Thoracic aorta (tissue), 2 donors: ENCODE measurements around the gene NT5DC1. TPM values are rescaled to one million over a fixed set of nuclear protein-coding genes. Genes with fewer than 3 reads are reported as not detected.

Source experiments
- ATAC-seq: fragments of 150-250 bp; one replicate; pipeline ENCODE4 v1.8.0; 2017; ENCODE audit warnings: low read depth; ENCODE audit not compliant: insufficient number of reproducible peaks, low FRiP score
- DNase-seq: peaks from one replicate; pipeline ENCODE4 v3.0.0-alpha.2; 2020; ENCODE audit warnings: low spot score
- H3K27ac ChIP-seq, 2 donors: fragments of 200-600 bp; sonication (generic); 1 replicate in 1 of 2; 2 replicates in 1 of 2; pipeline ENCODE4 v1.5.1; 2016; ENCODE audit warnings: mild to moderate bottlenecking in 2 of 2, moderate library complexity in 2 of 2
- H3K27me3 ChIP-seq: fragments of 200-600 bp; sonication (generic); replicated peaks from 2 replicates; pipeline ENCODE4 v1.6.0; 2016; ENCODE audit warnings: mild to moderate bottlenecking; ENCODE audit not compliant: insufficient read depth
- H3K36me3 ChIP-seq: fragments of 200-600 bp; sonication (generic); one replicate; pipeline ENCODE4 v1.5.1; 2016
- H3K4me1 ChIP-seq, 2 donors: fragments of 200-600 bp; sonication (generic); 1 replicate in 1 of 2; 2 replicates in 1 of 2; pipeline versions ENCODE4 v1.5.1 to v1.6.0; 2016; ENCODE audit warnings: low read depth in 2 of 2, mild to moderate bottlenecking in 1 of 2; ENCODE audit not compliant: control insufficient read depth in 1 of 2
- H3K4me3 ChIP-seq: fragments of 200-600 bp; sonication (generic); 2 replicates; pipeline ENCODE4 v1.5.1; 2016; ENCODE audit warnings: mild to moderate bottlenecking
- H3K9me3 ChIP-seq: fragments of 200-600 bp; sonication (generic); 2 replicates; pipeline ENCODE4 v1.5.1; 2016
- total RNA-seq, 2 donors: library from RNA; depleted of rRNA; stranded (reverse); fragments of >200 nt; gene quantifications; one replicate each; pipeline versions ENCODE4 v1.1.0 to v1.2.3, GENCODE V29; 2016
- TF ChIP-seq, protein P1 (sequence below): fragments of 200-600 bp; sonication (generic); IDR thresholded peaks from one replicate; pipeline ENCODE4 v1.5.1; 2019; ENCODE audit warnings: antibody characterized with exemption

Gene NT5DC1
- total RNA-seq, 2 donors from 2014 or later: 15.4 to 25.0 TPM

DNA sequence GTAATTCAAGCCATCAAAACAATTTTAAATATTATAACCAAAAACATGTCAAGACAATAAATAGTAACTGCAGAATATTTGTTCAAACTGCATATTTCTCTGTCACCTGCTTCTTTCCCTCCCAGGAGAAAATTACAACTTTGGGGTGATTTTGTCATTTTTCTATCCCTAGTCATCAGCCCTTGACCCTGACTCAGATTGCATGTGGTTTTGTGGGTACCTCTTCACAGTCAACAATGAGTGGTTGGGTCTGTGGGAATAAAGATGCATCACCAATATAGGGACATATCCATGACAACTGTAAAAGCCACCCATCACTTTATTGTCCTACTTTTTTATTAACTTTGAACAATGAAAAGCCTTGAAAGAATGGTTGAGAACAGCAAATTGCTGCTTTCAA lies 18.0 kb downstream of the NT5DC1 start:
- ATAC-seq: no peak
- Histone ChIP-seq H3K36me3 (peaks cover 16% of the 10 kb centered on the region), H3K9me3 (no peaks in the 10 kb centered on the region)

GRCh38 chr6:116120430-116120829 lies 19.8 kb downstream of the NT5DC1 start:
- no peaks in the 10 kb centered on the region for H3K27me3 ChIP-seq
- H3K27ac ChIP-seq: no peak overlapping the region
- ATAC-seq: no peak
- H3K4me3 ChIP-seq: no peak overlapping the region
- TF ChIP-seq, protein P1, sequence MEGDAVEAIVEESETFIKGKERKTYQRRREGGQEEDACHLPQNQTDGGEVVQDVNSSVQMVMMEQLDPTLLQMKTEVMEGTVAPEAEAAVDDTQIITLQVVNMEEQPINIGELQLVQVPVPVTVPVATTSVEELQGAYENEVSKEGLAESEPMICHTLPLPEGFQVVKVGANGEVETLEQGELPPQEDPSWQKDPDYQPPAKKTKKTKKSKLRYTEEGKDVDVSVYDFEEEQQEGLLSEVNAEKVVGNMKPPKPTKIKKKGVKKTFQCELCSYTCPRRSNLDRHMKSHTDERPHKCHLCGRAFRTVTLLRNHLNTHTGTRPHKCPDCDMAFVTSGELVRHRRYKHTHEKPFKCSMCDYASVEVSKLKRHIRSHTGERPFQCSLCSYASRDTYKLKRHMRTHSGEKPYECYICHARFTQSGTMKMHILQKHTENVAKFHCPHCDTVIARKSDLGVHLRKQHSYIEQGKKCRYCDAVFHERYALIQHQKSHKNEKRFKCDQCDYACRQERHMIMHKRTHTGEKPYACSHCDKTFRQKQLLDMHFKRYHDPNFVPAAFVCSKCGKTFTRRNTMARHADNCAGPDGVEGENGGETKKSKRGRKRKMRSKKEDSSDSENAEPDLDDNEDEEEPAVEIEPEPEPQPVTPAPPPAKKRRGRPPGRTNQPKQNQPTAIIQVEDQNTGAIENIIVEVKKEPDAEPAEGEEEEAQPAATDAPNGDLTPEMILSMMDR: no peak
- H3K9me3 ChIP-seq: no peaks in the 10 kb centered on the region
- H3K4me1 ChIP-seq: peaks cover 0 to 11% of the 10 kb centered on the region in 2 donors
- H3K36me3 ChIP-seq: peaks cover 11% of the 10 kb centered on the region
- DNase-seq: no peak

More for the DNA sequence above, 18.0 kb downstream of the NT5DC1 start:
- Histone ChIP-seq H3K27ac (no peak overlapping the region), H3K27me3 (no peaks in the 10 kb centered on the region), H3K4me1 (peaks cover 0 to 14% of the 10 kb centered on the region in 2 donors), H3K4me3 (no peak overlapping the region)
- no peak for DNase-seq
- TF ChIP-seq, protein P1: no peak

- Histone ChIP-seq H3K9me3 (no peaks in the 10 kb centered on the region), H3K4me1 (no peaks in the 10 kb centered on the region), H3K27ac (no peak within 1 kb of the TSS), H3K4me3 (no peak within 1 kb of the TSS), H3K36me3 (no peaks in the 10 kb centered on the region), H3K27me3 (no peaks in the 10 kb centered on the region)
- no peak for ATAC-seq
- TF ChIP-seq, protein P1: no peak
- DNase-seq: no peak
Observed at GRCh38 chr6:116126032-116126431, 25.4 kb downstream of the NT5DC1 start, which contains the start of gene COL10A1. COL10A1 (minus strand) TSS chr6:116126132; CDS start chr6:116125492, 640 bp downstream.

DNA sequence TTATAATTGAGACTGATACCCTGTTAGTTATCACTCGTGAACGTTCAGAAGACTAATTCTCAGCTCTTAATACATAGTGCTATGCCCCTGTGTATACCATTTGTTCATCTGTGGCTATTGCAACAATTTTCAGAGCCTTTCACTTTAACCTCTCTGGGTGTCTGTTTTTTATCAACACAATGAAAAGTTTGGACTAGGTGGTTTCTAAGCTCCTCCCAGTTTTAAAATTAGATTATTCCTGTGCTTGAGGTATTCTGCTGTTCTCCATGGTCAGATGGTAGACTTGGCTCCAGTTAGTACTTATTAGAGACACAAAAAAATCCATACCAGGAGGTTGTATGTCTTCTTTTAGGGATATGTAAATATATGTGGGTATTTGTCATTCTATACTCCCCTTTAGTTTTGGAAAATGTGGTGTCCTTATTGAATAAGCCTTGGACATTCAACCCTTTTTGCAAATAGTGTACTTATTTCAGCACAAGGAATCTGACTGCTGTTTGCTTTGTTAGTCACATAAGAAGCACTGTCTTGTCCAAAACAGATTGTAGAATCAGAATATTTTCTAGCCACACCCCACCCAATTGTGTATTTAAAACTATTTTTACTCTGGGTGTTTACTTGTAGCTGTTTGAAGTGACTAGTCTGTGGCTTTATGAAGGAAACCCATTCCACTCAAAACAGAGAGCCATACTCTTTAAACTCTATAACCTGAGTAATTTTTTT lies 27.3 kb downstream of the NT5DC1 start:
- TF ChIP-seq, protein P1: no peak
- H3K9me3 ChIP-seq: no peaks in the 10 kb centered on the region
- no peak for ATAC-seq
- H3K36me3 ChIP-seq: no peaks in the 10 kb centered on the region
- no peak for DNase-seq
- no peak overlapping the region for H3K27ac ChIP-seq
- no peaks in the 10 kb centered on the region for H3K27me3 ChIP-seq
- no peak overlapping the region for H3K4me3 ChIP-seq
- H3K4me1 ChIP-seq: no peaks in the 10 kb centered on the region

GRCh38 chr6:116133453-116133852 lies 32.8 kb downstream of the NT5DC1 start:
- DNase-seq: no peak
- no peaks in the 10 kb centered on the region for H3K36me3 ChIP-seq
- no peaks in the 10 kb centered on the region for H3K9me3 ChIP-seq
- H3K4me1 ChIP-seq: no peaks in the 10 kb centered on the region
- no peak overlapping the region for H3K27ac ChIP-seq
- H3K4me3 ChIP-seq: no peak overlapping the region
- no peak for ATAC-seq
- H3K27me3 ChIP-seq: no peaks in the 10 kb centered on the region
- TF ChIP-seq, protein P1: no peak
